ENCODE data around the gene COL25A1.

The COL25A1 gene

GRCh38 chr4:109182696-109183095, 119.8 kb downstream of the COL25A1 start:
- H3K4me3 ChIP-seq (ENCODE audit: low read depth, low read length): no peak overlapping the region
- no peak for DNase-seq (ENCODE audit: low read depth)

DNA sequence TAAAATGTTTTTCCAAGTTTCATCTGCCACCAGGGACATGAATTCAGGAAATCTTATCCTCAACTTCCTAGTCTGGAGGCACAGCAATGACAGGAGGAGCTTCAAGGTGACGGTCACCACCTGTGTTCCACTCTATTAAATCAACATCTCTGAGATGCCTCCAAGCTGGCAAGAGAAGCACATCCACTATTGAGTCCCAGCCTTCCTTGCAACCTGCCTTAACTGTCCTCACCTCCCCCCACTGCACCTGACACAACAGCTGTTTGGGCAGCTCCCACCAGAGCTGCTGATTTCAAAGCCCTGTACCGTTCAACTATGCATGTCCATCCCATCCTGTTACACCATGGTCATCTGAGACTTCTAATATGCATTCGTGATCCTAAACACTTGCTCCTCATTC, 123.4 kb downstream of the COL25A1 start:
- no peak for DNase-seq (ENCODE audit: low read depth)
- no peak overlapping the region for H3K4me3 ChIP-seq (ENCODE audit: low read depth, low read length)

DNA sequence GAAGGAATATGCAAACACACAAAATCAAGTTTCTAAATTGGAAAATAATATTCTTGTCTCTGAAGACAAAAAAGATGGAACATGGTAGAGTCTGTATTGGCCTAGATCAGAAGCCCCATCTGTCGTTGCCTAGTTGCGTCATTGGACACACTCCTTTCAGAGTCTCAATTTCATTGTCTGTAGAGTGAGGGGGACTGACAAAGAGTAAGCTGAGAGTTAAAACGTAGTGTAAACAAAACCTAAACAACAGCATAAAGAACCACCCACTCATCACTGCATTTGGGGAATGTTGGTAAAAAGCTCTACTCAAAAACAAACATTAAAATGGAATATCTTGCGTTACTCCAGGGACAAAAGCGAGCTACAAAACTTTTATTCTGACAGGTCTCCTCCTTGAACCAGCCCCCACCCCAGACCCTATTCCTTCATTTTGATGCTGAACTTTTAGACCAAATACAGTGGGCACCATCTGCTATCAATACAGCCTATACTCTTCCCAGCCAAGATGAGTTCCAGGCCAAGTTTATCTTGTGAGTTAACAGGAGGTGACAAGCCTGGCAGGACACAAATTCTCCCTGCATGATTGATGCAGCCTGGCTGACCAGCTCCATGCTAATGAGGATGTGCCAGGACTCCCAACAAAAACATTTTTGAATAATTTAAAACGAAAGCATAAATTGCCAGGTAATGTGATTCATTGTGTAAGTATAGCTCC, 125.2 kb downstream of the COL25A1 start:
- H3K4me3 ChIP-seq (ENCODE audit: low read depth, low read length): no peak overlapping the region
- no peak for DNase-seq (ENCODE audit: low read depth)

GRCh38 chr4:109174224-109174953, 128.1 kb downstream of the COL25A1 start:
- no peak overlapping the region for H3K4me3 ChIP-seq (ENCODE audit: low read depth, low read length)
- no peak for DNase-seq (ENCODE audit: low read depth)

- DNase-seq (ENCODE audit: low read depth): no peak
- H3K4me3 ChIP-seq (ENCODE audit: low read depth, low read length): no peak overlapping the region
Measured at GRCh38 chr4:109172301-109172700, 130.2 kb downstream of the COL25A1 start.

- no peak for DNase-seq (ENCODE audit: low read depth)
Measured at GRCh38 chr4:109171070-109171469, 131.4 kb downstream of the COL25A1 start.

DNA sequence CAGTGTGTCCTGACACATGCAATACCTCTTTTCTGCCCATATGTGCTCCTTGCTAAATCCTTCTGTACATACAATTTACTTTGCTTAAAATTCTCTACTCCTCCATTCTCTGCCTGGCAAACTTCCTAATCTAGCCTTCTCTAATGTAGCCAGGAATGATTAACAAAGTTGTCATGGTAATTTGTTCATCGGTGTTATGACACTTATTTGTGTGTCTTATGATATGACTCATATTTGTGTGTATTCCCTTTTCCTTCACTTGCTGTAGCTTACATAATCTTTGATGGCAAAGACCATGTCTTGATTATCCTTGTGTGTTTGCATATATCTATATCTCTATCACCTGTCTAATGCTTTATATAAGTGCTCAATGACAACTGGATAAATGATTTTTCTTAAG, 133.3 kb downstream of the COL25A1 start:
- no peak overlapping the region for H3K4me3 ChIP-seq (ENCODE audit: low read depth, low read length)
- DNase-seq (ENCODE audit: low read depth): no peak

More at GRCh38 chr4:109171070-109171469, 131.4 kb downstream of the COL25A1 start:
- H3K4me3 ChIP-seq (ENCODE audit: low read depth, low read length): no peak overlapping the region

- H3K4me3 ChIP-seq (ENCODE audit: low read depth, low read length): no peak overlapping the region
Measured at GRCh38 chr4:109166586-109166985, 135.9 kb downstream of the COL25A1 start.

DNA sequence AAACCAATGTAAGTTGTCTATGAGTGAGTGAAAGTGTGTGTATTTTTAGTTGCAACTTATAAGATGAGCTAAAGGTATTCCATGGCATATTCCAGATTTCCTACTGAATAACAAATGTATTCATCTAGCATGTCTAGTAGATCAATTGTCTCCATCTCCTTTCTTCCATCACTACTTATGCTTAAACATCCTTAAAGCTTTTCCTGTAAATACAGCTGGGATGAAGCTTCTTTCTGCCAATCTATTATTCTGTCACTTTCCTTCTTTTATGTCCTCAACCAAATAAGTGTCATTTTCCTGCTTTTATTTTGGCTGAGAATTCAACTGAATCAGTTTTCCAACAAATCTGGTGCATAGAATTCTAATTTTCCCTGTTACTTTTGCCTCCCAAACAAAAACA, 136.3 kb downstream of the COL25A1 start:
- H3K4me3 ChIP-seq (ENCODE audit: low read depth, low read length): no peak overlapping the region
- no peak for DNase-seq (ENCODE audit: low read depth)

More at GRCh38 chr4:109166586-109166985, 135.9 kb downstream of the COL25A1 start:
- no peak for DNase-seq (ENCODE audit: low read depth)

- DNase-seq (ENCODE audit: low read depth): no peak
- no peak overlapping the region for H3K4me3 ChIP-seq (ENCODE audit: low read depth, low read length)
Measured at GRCh38 chr4:109164011-109164410, 138.4 kb downstream of the COL25A1 start.

GRCh38 chr4:109163493-109163892, 139.0 kb downstream of the COL25A1 start:
- DNase-seq (ENCODE audit: low read depth): no peak
- H3K4me3 ChIP-seq (ENCODE audit: low read depth, low read length): no peak overlapping the region

DNA sequence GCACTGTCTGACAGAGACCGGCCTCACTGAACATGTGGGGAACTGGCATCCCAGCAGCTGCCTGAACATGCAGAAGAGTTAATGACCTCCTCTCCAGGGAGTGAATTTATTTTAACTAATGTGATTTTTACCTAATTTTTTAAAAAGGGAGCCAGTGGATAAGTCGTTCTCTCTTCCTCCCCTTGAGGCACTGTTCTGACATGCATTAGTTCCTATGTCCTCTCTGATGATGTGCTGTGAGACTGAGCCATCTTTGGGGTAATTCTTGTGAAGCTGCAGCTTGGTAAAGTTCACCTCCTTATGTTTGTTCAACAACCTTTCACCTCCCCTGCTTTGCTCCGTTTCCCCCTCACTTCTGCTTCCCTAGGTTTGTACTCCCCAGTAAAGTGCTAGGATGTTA, 139.7 kb downstream of the COL25A1 start:
- no peak overlapping the region for H3K4me3 ChIP-seq (ENCODE audit: low read depth, low read length)
- DNase-seq (ENCODE audit: low read depth): no peak

DNA sequence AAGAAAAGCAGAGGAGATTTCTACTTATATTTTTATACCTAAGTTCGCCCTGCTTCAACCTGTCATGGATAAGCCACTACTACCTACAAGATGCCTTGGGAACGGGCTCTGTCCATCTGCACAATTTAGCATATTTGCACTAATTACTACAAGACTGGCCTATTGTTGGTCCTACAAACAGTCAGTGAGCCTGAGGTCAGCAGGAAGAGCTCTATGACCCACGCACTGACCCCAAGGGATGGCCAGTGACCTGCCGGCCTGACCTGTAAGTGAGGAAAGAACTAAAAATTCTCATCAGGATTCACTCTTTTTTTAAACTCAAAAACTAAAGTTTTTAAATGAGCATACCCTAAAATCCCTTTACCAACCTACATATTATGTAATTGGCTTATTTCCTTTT, 142.0 kb downstream of the COL25A1 start:
- H3K4me3 ChIP-seq (ENCODE audit: low read depth, low read length): no peak overlapping the region
- DNase-seq (ENCODE audit: low read depth): no peak

GRCh38 chr4:109157696-109158095, 144.8 kb downstream of the COL25A1 start:
- H3K4me3 ChIP-seq (ENCODE audit: low read depth, low read length): no peak overlapping the region
- DNase-seq (ENCODE audit: low read depth): no peak

- DNase-seq (ENCODE audit: low read depth): no peak
- no peak overlapping the region for H3K4me3 ChIP-seq (ENCODE audit: low read depth, low read length)
Measured at GRCh38 chr4:109157205-109157604, 145.3 kb downstream of the COL25A1 start.

- DNase-seq (ENCODE audit: low read depth): no peak
- H3K4me3 ChIP-seq (ENCODE audit: low read depth, low read length): no peak overlapping the region
Measured at GRCh38 chr4:109156356-109156755, 146.1 kb downstream of the COL25A1 start.

GRCh38 chr4:109155682-109156283, 146.7 kb downstream of the COL25A1 start:
- no peak for DNase-seq (ENCODE audit: low read depth)
- H3K4me3 ChIP-seq (ENCODE audit: low read depth, low read length): no peak overlapping the region

GRCh38 chr4:109155084-109155483, 147.4 kb downstream of the COL25A1 start:
- DNase-seq (ENCODE audit: low read depth): no peak

DNA sequence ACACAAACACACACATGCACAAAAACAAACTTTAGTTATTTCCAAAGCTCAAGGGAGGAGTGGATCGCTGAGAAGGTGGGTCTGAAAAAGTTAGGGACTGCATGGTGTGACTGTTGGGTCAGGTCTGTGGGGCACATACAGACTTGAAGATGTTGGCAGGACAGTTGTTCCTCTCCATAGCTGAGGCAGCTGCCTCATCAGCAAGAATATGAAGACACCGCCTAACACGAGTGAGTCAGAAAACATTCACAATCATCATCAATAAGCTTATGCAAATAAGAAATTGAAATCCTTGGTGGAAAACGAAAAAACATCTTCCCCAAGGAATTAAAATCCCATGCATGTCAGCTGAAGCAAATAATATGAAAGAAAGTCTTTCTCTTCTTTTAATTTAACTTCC, 148.0 kb downstream of the COL25A1 start:
- no peak for DNase-seq (ENCODE audit: low read depth)
- no peak overlapping the region for H3K4me3 ChIP-seq (ENCODE audit: low read depth, low read length)

More at GRCh38 chr4:109155084-109155483, 147.4 kb downstream of the COL25A1 start:
- no peak overlapping the region for H3K4me3 ChIP-seq (ENCODE audit: low read depth, low read length)

DNA sequence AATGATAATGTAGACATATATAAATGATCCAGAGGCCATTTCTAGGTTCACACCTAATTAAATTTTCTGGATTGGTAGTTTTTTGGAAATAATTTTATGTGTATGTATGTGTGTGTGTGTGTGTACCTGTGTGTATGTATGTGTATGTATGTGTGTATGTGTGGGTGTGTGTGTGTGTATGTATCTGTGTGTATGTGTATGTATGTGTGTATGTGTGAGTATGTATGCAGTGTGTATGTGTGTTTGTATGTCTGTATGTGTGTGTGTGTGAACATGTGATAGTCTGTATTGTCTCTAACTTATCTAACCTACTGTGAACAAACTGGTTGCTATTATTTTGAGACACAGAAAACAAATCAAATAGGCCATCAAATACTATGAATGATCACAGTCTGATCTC, 152.6 kb downstream of the COL25A1 start:
- H3K4me3 ChIP-seq (ENCODE audit: low read depth, low read length): no peak overlapping the region
- no peak for DNase-seq (ENCODE audit: low read depth)
